ENCODE measurements around the gene ATP10A.
"Not testable (repeated sequence)": the region's sequence is repeated elsewhere in the genome, so short reads cannot be mapped to it uniquely, and the experiment has no call there.

- TF ChIP-seq POLR2AphosphoS5 (IDR thresholded peaks at IDR 0.05); CTCF (IDR thresholded peaks at IDR 0.05); EP300 (IDR thresholded peaks at IDR 0.05; ENCODE audit: low read depth): not testable (repeated sequence)
Measured at GRCh38 chr15:25640959-25641358, 222.2 kb downstream of the ATP10A start.
